GM18858 (cell line): ENCODE data around the gene SYNGAP1.

ENCODE experiments used
- ATAC-seq: cut with Tn5 transposase; IDR thresholded peaks from one replicate; pipeline ENCODE4 v1.9.1; 2021; ENCODE audit not compliant: unreplicated experiment

The SYNGAP1 gene

DNA sequence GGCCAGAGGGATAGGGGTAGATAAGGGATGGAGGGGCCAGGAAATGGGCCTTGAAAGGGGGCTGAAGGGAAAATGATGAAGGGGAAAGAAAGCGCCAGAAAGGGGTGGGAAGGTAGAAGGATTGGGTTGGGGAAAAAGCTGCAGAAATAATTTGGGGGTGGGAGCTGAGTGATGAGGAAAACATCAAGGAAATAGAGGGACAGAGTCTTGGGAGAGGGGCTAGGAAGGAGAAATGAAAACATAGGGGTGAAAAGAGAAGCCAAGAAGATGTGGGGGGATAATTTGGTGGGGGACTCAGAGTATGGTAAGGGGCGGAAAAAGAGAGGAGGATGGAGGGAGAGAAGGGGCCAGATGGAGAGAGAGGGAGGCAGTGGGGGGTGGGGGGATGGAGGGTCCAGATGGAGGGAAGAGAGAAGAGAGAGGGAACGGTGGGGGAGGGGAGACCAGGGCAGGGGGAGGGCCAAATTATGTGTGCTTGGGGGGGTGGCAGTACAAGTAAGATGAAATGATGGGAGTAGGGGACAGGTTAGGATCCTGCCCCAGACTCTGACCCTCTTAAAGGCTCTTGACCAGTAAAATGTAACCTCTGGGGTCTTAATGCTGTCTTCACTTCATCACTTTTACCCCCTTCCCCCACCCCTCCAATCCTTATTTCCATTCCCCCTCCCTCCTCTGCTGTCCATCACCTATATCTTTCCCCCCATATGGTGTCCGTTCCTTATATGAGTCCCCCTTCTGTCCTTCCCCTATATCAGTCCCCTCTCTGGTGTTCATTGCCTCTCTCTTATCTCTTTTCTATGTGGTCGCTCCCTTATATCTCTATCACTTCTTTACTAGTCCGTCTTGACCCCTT is 852 bp downstream of the SYNGAP1 start:
- no peak for ATAC-seq

DNA sequence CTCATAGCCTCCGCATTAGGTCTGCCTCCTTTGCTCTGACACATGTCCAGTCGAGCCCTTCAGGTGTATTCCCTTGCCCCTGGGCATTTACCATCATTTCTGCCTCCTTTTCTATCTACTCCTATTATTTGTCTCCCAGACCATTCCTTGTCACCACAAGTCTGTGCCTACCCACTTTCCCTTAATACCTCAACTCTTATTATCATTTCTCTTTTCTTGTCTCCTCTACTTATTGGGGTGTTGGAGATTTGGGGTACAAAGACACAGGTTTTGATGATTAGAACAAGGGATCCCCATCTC is 1.4 kb downstream of the SYNGAP1 start:
- ATAC-seq: no peak

DNA sequence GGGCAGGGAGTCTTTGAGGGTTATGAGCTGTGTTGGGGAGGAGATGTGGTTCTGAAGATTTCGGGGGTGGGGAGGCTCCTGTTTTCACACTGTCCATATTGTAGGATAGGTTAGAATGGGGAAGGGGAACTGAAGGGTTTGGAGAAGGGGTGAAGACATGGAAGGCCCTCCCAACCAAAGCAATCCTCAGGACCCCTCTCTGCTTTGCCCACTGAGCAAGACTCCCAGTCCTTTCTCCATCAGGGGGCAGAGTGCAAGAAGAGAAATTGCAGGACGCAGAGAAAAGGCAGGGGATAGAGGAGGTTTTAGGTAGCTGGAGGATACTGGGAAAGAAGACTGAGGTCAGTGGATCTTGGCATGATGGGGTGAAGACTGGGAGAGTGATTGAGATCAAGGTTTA is 3.9 kb downstream of the SYNGAP1 start:
- ATAC-seq: no peak

DNA sequence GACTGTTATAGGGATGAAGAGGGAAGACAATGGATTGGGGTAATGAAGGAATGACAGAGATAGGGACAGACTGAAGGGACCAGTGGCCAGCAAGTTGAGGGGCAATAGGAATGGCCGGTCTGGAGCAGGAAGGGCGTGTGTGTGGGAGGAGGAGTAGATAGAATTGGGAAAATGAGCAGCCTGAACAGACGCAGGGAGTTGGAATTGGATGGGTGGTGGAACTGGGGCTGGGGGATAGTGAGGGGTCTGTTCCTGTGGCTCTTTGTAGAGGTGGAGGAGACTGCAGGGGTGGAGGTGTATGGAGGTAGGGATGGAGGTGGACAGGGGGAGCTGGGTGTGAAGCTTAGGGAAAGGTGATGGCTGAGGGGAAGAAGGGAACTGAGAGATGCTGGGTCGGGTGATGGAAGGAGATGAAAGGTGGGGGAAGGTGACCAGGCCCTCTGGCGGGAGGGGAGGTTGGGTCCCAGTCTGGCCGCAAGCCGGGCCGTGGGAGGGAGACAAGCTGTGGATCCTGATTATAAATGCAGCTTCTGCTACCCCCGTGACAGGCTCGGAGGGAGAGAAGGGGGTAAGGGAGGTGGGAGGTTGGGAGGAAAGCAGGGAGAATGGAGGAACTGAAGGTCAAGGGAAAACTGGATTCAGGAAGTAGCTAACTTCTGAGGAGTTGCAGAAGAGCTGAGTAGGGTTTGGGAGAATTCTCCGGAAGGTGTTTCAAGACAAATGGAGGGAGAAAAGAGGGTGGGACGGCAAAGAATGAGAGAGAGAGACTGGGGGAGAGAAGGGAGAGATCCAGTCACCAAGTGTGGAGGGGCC is 5.2 kb downstream of the SYNGAP1 start:
- no peak for ATAC-seq

DNA sequence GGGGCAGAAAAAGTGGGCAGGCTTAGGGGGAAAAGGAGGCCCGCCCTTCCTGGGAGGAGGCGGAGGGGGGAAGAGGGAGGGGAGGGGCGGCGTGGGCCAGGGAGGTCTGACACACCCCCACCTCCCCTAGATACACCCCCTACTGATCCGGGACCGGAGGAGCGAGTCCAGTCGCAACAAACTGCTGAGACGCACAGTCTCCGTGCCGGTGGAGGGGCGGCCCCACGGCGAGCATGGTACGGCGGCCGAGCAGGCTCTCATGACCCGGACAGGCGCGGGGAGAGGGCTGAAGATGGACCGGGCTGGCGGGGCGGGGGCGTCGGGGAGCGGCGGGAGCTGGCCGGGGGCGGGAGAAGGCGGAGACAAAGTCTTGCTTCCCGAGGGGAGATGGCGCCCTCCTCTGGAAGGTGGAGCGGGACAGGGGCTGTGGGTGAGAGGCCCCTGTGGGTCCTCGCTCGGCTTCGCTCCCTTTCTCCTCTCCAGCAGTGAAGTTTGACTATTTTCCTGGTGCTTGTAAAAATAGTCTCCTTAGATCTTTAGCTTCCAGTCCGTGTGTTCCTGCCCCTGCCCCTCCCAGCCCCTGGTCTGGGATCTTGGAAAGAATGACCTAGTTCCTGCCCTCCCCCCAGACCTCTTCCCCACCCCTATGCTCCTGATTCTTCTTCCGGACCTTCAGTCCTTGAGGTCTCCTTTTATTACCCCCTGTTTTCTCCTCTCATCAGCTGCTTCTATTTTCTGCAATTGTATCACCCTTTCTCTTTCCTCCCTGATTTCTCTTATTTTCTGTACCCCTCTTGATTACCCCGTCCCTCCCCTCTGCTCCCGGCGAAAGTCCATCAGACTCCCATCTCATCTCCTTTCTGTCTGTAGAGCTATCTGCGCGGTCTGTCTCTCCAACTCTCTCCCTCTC is 6.1 kb downstream of the SYNGAP1 start:
- ATAC-seq: no peak

DNA sequence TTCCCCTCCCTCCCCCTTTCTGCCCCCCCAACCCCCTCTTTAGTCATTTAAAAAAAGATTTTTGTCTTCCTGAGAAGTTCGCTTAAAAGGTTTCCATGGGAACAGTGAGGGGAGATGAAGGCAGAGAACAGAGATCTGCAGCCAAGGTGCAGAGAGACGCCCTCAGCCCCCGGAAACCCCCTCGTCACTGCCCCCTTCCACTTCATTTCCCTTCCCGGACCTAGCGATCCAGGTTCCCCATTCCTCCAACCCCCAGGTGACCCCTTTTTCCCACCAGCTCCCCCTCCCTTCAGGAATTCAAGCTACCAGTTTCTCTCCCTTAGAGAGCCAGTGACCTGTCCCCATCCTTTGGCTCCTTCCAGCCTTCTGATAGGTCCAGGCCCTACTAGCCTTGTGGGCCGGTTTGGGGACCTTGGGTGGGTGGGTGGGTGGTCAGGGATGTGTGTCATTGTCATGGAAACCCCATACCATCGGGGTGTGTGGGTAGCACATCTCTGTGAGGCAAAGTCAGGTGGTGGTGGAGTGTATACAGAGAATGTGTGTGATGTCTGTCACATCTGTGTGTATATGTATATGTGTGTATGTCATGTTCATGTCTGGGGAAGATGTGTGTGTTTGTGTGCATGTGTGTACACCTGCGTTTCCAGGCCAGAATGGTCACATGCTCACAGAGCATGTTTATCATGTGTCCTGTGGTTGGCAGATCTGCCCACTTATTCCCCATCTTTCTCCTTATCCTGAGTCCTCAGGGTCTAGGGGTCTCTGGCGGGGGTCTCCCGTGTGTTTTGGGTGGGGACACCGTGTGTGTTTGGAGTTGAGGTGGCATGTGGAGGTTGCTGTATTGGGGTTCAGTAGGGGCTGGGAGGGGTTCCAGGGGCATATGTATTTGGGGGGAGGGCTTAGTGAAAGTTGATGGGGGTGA is 7.0 kb downstream of the SYNGAP1 start:
- ATAC-seq: no peak

DNA sequence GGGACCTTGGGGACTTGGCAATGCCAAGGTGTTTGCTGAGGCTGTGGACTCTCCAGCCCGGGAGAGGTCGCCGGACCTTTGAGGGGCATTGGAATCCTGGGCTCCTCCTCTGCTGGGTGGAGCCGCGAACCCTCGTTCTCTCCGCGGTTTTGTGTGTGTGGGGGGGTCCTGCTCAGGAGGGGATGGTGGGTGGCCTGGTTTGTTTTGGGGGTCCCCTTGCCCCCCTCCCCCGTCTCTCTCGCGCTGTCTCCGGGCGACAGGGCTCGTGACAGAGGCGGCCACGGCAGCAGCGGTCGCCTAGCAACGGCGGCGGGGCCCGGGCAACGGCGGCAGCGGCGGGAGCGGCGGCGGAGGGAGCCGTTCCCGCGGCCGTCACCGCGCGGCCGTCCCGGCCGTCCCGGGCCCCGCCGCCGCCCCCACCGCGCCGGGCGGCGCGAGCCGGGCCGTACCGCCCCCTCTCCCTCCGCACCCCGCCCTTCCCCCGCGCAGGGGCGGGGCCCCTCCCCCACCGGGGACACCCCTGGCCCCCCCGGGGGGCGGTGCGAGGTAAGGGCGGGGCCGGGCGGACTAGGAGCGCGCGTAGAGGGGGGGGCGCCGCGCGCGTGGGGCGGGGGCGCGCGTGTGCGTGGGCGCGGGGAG is 7.8 kb downstream of the SYNGAP1 start:
- no peak for ATAC-seq

DNA sequence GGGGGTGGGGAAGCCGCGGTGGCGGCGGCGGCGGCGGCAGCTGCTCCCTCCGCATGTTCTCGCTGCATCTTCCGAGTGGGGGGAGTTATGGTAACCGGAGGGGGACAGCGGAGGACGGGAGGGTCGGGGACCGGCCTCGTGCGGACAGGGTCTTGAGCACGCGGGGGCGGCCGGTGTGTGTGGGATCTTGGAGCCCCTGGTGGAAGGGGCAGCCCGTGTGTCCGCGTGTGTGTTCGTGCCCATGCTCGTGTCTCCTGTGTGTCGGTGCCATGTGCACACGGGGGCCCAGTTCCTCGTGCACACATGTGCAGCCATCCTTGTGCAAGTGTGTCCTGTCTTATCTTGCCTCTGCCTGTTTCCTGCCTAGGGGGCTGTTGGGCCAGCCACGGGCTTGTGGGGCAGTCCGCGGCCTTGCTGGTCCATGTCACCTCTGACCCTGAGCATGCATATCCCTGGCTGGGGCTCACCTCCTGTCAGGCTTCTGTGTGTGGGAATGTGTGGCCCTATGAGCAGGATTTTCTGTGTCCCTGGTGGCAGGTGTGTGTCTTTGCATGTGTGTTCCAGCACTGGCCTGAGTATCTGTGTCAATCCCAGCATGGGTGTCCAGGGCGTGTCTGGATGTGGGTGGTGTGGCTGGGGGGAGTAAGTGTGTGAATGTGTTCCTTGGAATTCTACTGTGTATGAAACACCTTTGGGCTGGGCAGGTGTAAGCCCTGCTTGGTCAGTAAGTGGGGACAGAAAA is 8.5 kb downstream of the SYNGAP1 start:
- ATAC-seq: no peak

DNA sequence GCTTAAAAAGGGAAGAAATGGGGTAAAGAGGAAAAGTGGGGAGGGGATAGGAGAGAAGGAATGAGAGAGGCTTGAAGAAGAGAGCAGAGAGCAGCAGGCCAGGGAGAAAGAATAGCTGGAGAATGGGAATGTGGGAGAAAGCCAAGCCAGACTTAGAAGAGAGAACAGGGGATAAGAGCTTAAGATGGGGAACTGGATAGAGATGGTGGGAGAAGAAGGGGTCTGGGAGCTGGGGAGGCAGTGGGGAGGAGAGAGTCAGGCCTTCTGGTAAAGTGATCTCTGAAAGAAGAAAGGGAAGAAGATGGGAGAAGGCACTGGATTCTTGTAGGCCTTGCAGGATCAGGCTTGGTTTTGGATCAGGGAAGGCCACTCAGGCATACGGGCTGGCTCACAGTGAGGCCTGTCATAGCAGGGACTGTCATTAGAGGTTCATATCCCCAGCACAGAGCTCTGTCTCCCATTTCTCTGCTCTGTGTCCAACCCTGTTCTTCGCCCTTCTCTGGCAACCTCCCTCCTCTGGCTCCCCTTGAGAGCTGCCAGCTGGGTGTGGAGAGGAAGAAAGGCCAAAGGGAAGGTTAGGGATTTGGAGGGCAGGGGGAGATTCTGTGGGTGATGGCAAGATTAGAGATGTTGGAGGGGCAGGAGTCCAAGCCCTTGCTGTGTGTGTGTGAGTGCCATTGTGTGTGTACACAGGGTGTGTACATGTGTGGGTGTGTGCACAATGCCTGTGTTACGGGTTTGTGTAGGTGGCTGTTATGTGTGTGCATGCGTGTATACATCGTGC is 9.3 kb downstream of the SYNGAP1 start:
- no peak for ATAC-seq

DNA sequence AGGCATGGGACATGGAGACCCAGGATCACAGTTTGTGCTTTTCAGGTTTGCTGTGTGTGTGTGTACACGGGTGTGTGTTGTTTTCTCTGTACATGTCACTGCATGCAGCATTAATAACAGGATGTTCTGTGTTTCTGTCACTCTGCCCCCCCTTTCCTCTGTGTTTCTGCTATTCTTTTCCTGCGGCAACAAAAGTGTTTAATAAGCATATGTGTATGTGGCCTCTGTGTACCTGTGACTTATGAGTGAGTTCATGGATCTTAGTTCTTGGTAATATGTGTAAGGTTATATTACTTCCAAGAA is 9.8 kb downstream of the SYNGAP1 start:
- ATAC-seq: no peak

DNA sequence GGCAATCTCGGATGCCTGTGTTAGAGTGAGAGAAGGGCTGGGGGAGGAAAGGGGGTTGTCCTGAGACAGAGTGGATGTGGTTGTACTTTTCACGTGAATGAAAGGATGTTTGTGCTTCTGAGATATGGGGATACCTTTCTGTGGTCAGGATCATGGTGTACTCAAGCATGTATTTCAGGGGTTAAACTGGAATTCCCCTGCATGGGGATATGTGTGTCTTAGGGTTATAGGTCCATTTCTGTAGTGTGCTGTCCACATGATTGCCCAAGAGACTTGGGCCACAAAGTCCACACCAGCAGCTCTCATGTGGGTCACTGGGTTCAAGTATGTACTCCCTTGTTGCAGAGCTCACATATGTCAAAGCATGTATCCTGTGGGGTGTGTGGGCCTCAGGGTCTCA is 10.5 kb downstream of the SYNGAP1 start:
- no peak for ATAC-seq

DNA sequence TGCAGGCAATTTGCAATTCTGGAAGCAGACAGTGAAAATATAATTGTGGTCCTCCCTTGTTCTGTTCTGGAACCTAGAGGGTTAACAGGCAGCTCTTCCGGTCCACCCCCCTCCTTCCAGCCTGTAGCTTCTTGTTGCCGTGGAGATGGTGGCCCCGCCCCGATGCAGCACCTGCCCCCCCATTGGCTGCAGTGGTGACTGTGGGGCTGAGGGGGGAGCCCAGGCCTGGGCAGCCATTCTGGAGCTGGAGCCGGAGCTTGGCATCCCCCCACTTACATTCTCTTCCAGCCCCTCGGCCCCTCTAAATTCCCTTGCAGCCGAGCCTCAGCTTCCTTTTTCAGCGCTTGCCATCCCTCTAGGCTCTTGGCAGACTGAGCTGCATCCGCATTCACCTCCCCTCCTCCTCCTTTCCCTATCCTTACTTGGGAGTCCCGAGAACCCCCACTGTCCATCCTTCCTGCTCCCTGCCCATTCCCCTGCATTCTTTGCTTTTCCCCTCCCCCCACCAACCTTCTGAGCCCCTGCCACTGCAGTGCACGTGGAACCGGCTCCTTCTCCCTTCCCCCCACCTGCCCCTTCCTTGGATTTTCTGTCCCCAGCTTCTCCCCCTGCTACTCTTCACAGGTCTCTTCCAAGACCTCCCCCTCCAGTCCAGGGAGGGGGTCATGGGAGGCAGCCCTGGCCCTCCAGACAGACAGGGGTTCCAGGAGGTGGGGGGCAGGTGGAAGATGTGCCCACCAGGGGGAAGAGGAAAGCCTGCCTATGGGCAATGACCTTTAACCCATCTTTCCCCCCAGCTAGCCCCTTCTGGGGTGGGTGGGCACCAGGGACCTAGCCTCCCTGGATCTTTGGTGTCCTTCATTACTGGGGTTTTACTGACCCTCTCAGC is 11.4 kb downstream of the SYNGAP1 start:
- no peak for ATAC-seq

DNA sequence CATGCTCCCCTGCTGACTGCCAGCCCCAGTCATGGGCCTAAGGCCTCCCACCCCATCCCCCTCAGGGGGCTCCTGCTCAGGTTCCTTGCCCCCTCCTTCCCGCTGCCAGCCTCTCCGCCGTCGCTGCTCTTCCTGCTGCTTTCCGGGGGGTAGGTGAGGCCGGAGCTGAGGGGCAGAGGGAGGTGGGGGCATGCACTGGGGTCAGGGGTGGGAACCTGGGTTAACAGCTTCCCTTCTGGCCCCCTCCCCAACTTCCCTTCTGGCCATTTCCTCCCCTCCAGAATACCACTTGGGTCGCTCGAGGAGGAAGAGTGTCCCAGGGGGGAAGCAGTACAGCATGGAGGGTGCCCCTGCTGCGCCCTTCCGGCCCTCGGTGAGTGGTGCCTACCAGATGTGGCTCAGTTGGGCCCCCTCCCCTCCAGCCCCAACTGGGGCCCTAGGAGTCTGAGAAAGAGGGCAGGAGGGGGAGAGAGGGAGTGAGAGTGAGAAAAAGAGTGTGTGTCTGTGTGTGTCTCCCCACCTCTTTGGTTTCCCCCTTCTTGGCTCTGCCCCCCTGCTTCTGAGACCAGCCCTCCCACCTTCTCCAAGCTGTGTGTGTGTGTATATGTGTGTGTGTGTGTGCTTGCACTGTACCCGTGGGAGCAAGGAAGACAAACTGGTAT is 12.1 kb downstream of the SYNGAP1 start:
- no peak for ATAC-seq

DNA sequence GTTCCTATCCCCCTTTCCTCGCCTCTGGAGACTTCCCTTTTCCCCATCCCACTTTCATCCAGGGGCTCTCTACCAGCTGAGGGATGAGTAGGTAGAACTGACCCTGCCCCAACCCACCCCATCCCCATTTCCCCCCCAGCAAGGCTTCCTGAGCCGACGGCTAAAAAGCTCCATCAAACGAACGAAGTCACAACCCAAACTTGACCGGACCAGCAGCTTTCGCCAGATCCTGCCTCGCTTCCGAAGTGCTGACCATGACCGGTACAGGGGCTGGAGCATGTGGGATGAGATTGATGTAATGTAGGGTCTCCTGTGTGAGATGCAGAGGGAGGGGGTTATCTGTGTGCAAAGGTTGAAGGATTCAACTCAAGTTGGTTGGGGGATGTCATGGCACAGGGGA is 12.7 kb downstream of the SYNGAP1 start:
- no peak for ATAC-seq

DNA sequence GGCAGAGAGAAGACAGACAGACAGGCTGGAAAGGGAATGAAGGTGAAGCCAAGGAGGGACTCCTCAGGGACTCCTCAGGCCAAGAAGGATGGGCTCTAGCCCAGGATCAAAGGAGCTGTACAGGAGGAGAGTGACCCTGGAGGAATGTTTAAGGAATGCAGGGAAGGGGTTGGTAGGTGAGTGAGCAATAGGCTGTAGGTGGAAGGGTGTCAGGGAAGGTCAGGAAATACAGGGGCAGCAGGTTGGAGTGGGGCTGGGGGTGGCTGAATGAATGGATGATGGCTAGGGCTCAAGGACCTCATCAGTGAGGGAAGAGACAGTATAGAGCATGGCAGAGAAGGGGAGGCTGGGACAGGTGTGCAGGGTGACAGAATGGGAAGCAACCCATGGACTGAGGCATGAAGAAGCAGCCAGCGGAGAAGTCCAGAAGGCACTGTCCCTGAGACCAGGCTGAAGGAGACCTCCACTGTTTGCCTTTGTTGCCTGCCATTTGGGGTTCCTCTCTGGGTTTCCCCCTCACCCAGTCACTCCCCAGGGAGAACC is 13.2 kb downstream of the SYNGAP1 start:
- no peak for ATAC-seq

DNA sequence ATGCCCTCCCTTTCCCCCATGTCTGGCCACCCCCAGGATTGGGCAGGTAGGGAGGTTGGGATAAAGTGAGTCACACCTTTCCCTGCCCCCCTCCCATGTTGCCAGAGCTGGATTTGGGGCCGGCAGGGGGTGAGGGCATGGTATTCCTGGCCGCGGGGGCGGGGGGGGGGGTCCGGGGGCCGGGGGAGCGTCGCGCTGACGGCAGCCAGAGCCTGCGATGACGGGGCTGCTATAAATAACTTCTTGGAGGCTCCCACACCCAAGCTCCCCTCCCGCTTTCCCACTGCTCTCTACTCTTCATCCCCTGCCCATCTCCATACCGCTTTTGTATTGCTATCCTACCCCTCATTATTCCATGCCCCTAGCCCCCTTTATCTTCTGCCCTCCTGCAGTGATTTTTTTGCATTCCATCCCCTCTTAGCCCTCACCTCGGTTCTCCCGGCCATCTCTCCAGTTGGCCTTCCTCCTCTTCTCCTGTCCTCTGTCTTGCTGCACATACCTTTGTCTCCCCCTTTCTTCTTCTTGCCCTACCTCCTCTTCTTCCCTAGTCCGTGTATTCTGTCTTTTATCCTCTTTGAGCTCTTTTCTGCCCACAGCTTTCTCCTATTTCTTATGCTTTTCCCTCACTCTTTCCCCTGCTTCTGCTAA is 13.8 kb downstream of the SYNGAP1 start:
- no peak for ATAC-seq
